HEK293 (cell line): ENCODE measurements around the gene C1QTNF1.

Experiments used
- ATF2 ChIP-seq: fragments of 450-650 bp; formaldehyde crosslinking; IDR thresholded peaks from 2 replicates; pipeline ENCODE4 v1.5.1; 2016; ENCODE audit warnings: missing biosample characterization, missing genetic modification characterization, low read depth
- HOXA7 ChIP-seq: sonication (generic); formaldehyde crosslinking; IDR thresholded peaks from 2 replicates; pipeline ENCODE4 v1.8.1; 2022; ENCODE audit warnings: missing genetic modification reagents, borderline replicate concordance
- KLF10 ChIP-seq: fragments of 450-650 bp; IDR thresholded peaks from 2 replicates; pipeline ENCODE4 v1.5.1; 2018; ENCODE audit warnings: missing biosample characterization, mild to moderate bottlenecking, missing genetic modification characterization
- ZNF121 ChIP-seq: fragments of 450-650 bp; formaldehyde crosslinking; IDR thresholded peaks from 2 replicates; pipeline ENCODE4 v1.5.1; 2016; ENCODE audit warnings: missing biosample characterization, missing genetic modification characterization
- ZNF549 ChIP-seq: fragments of 450-650 bp; IDR thresholded peaks from 2 replicates; pipeline ENCODE4 v1.5.1; 2018; ENCODE audit warnings: missing biosample characterization, missing genetic modification characterization, mild to moderate bottlenecking, inconsistent platforms, moderate library complexity
- ZNF626 ChIP-seq: fragments of 450-650 bp; sonication (Bioruptor Pico); formaldehyde crosslinking; IDR thresholded peaks from 2 replicates; pipeline ENCODE4 v1.5.1; 2018; ENCODE audit warnings: missing biosample characterization, missing genetic modification characterization, inconsistent platforms
- TF ChIP-seq, protein P1 (sequence below): fragments of 450-650 bp; formaldehyde crosslinking; IDR thresholded peaks from 2 replicates; pipeline ENCODE4 v1.5.1; 2016; ENCODE audit warnings: missing biosample characterization, missing genetic modification characterization

DNA sequence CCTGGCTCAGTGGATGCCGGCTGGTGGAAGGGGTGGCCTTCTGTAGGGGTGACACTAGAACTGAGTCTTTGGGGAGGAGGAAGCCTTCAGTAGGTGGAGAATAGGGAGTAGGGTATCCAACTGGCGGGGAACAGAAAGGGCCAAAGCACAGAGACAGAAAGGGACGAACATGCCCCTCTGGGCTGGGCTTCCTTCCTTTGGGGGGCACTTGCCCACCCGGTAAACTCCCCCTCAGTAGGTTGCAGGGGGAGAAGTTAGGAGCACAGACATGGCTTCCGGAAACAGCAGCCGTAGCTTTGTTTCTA, 51.4 kb downstream of the C1QTNF1 start:
- TF ChIP-seq ATF2 (no peak), KLF10 (no peak), ZNF549 (tag by site-specific recombination) (no peak), ZNF121 (no peak), ZNF626 (tag by site-specific recombination) (no peak), HOXA7 (CRISPR knock-in tag) (no peak)
- TF ChIP-seq, protein P1, sequence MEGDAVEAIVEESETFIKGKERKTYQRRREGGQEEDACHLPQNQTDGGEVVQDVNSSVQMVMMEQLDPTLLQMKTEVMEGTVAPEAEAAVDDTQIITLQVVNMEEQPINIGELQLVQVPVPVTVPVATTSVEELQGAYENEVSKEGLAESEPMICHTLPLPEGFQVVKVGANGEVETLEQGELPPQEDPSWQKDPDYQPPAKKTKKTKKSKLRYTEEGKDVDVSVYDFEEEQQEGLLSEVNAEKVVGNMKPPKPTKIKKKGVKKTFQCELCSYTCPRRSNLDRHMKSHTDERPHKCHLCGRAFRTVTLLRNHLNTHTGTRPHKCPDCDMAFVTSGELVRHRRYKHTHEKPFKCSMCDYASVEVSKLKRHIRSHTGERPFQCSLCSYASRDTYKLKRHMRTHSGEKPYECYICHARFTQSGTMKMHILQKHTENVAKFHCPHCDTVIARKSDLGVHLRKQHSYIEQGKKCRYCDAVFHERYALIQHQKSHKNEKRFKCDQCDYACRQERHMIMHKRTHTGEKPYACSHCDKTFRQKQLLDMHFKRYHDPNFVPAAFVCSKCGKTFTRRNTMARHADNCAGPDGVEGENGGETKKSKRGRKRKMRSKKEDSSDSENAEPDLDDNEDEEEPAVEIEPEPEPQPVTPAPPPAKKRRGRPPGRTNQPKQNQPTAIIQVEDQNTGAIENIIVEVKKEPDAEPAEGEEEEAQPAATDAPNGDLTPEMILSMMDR (tag by site-specific recombination): no peak
